K562 (cell line): Measurements from ENCODE around the gene SYNE1. TPM values are rescaled to one million over a fixed set of nuclear protein-coding genes. Genes with fewer than 3 reads are reported as not detected.

Source experiments
- ATAC-seq: fragments of 200-7000 bp; cut with Tn5 transposase; 3 replicates; pipeline ENCODE4 v1.9.1; 2020; ENCODE audit warnings: moderate library complexity
- BruUV-seq: library from RNA; stranded (reverse); fragments of 400-500 nt; replicated peaks from 2 replicates; lab custom pipeline; 2021; lab: Mats Ljungman, UMichigan
- CTCF ChIA-PET: fragments of 300-600 bp; formaldehyde crosslinking; extraction: SDS; loops from one replicate; lab custom pipeline; 2021; ENCODE audit warnings: low intra/inter-chr PET ratio; lab: Yijun Ruan, JAX
- POLR2A ChIA-PET: fragments of 300-600, 350-650 bp; sonication (Branson Sonifier 250); formaldehyde crosslinking; extraction: SDS; loops from one replicate; lab custom pipeline; 2021; ENCODE audit warnings: antibody characterized with exemption, inconsistent platforms; lab: Yijun Ruan, JAX
- DNase-seq, 4 experiments: peaks; one replicate each; pipeline versions ENCODE4 v3.0.0 to v3.0.0-alpha.2; 2011 to 2018; ENCODE audit warnings: low spot score in 3 of 4, mixed read lengths in 3 of 4; ENCODE audit errors: extremely low read depth in 1 of 4
- FAIRE-seq: peaks from 2 replicates; lab custom pipeline; 2011; peaks lifted over from hg19 to GRCh38; lab: Jason Lieb, UNC
- H2AFZ ChIP-seq: 2 replicates; pipeline ENCODE4 v1.6.0; 2011; ENCODE audit warnings: low read depth, low read length, control low read depth, inconsistent platforms
- H3K27ac ChIP-seq: fragments of 200-600 bp; 3 replicates; pipeline ENCODE4 v1.8.0; 2011; ENCODE audit warnings: low read depth, mild to moderate bottlenecking, control low read depth, inconsistent platforms, low read length, moderate library complexity, mixed read lengths; ENCODE audit errors: extremely low read depth
- H3K27me3 ChIP-seq, 2 experiments: fragments of 300-600 bp in 1 of 2; 2 replicates in 1 of 2; 3 replicates in 1 of 2; pipeline versions ENCODE4 v1.6.0 to v1.8.0; 2011; ENCODE audit warnings: inconsistent platforms in 2 of 2, low read length in 2 of 2, mild to moderate bottlenecking in 1 of 2, mixed read lengths in 1 of 2, moderate library complexity in 1 of 2; ENCODE audit not compliant: control insufficient read depth in 2 of 2, insufficient read depth in 2 of 2
- H3K36me3 ChIP-seq: fragments of 300-600 bp; 3 replicates; pipeline ENCODE4 v1.8.0; 2011; ENCODE audit warnings: mild to moderate bottlenecking, low read length, inconsistent platforms; ENCODE audit not compliant: control insufficient read depth, insufficient read depth
- H3K4me1 ChIP-seq, 2 experiments: fragments of 200-600 bp in 1 of 2; replicated peaks in 1 of 2; 2 replicates in 1 of 2; 3 replicates in 1 of 2; pipeline versions ENCODE4 v1.5.1 to v1.8.0; 2011; ENCODE audit warnings: inconsistent platforms in 2 of 2, low read length in 2 of 2, mild to moderate bottlenecking in 1 of 2, mixed read lengths in 1 of 2, moderate library complexity in 1 of 2; ENCODE audit not compliant: control insufficient read depth in 2 of 2, insufficient read depth in 2 of 2
- H3K4me2 ChIP-seq: 2 replicates; pipeline ENCODE4 v1.6.1; 2011; ENCODE audit warnings: low read length, control low read depth, inconsistent platforms, mixed read lengths; ENCODE audit not compliant: insufficient read depth
- H3K4me3 ChIP-seq: fragments of 200-600 bp; sonication (generic), shearing (Covaris generic); 2 replicates; pipeline ENCODE4 v1.5.1; 2016; ENCODE audit warnings: control low read depth, inconsistent platforms
- H3K79me2 ChIP-seq: fragments of 200-600 bp; 3 replicates; pipeline ENCODE4 v1.8.0; 2011; ENCODE audit warnings: low read length, inconsistent platforms; ENCODE audit not compliant: control insufficient read depth, insufficient read depth
- H3K9ac ChIP-seq, 2 experiments: 2 replicates each; pipeline versions ENCODE4 v1.6.0 to v1.6.1; 2011; ENCODE audit warnings: low read depth in 2 of 2, low read length in 2 of 2, control low read depth in 1 of 2, inconsistent platforms in 1 of 2, mild to moderate bottlenecking in 1 of 2, mixed read lengths in 1 of 2; ENCODE audit not compliant: insufficient read depth in 1 of 2
- H3K9me1 ChIP-seq: one replicate; pipeline ENCODE4 v1.6.0; 2011; ENCODE audit warnings: inconsistent platforms, mild to moderate bottlenecking, low read length, moderate library complexity; ENCODE audit not compliant: control insufficient read depth, insufficient read depth
- H3K9me3 ChIP-seq: replicated peaks from 2 replicates; pipeline ENCODE4 v1.5.1; 2011; ENCODE audit warnings: low read depth, low read length, inconsistent platforms; ENCODE audit not compliant: control insufficient read depth, insufficient read depth
- H4K20me1 ChIP-seq: replicated peaks from 2 replicates; pipeline ENCODE4 v1.6.1; 2011; ENCODE audit warnings: low read length, inconsistent platforms, mixed read lengths; ENCODE audit not compliant: control insufficient read depth, insufficient read depth
- HNRNPL ChIP-seq: fragments of 200-400 bp; formaldehyde crosslinking; IDR thresholded peaks from 2 replicates; pipeline ENCODE4 v1.6.1; 2017; ENCODE audit warnings: low read depth, mild to moderate bottlenecking, low read length
- KAT8 ChIP-seq: fragments of 450-650 bp; IDR thresholded peaks from 2 replicates; pipeline ENCODE4 v1.6.1; 2016; ENCODE audit warnings: low read depth, mild to moderate bottlenecking
- KDM1A ChIP-seq, 2 experiments: fragments of 450-650 bp; IDR thresholded peaks; 2 replicates each; pipeline ENCODE4 v1.6.1; 2016; ENCODE audit warnings: mild to moderate bottlenecking in 2 of 2
- PTTG1 ChIP-seq: fragments of 450-650 bp; IDR thresholded peaks from 2 replicates; pipeline ENCODE4 v1.6.1; 2016; ENCODE audit warnings: low read depth, mild to moderate bottlenecking, missing genetic modification characterization, missing compliant biosample characterization
- RAD51 ChIP-seq: fragments of 450-650 bp; IDR thresholded peaks from 2 replicates; pipeline ENCODE4 v1.7.1; 2016; ENCODE audit warnings: low read depth, mild to moderate bottlenecking, borderline replicate concordance
- SMARCA5 ChIP-seq: fragments of 450-650 bp; IDR thresholded peaks from 2 replicates; pipeline ENCODE4 v1.6.1; 2016
- SUPT5H ChIP-seq: fragments of 450-650 bp; IDR thresholded peaks from 2 replicates; pipeline ENCODE4 v1.6.1; 2016
- THAP7 ChIP-seq: fragments of 250-450 bp; sonication (Bioruptor Pico); IDR thresholded peaks from 2 replicates; pipeline ENCODE4 v1.5.0; 2021
- USF2 ChIP-seq: sonication (generic); formaldehyde crosslinking; IDR thresholded peaks from 2 replicates; pipeline ENCODE4 v1.5.0; 2020; ENCODE audit warnings: missing genetic modification reagents
- ZBTB33 ChIP-seq: sonication (generic); formaldehyde crosslinking; IDR thresholded peaks from 2 replicates; pipeline ENCODE4 v1.8.1; 2023; ENCODE audit warnings: mild to moderate bottlenecking, missing genetic modification reagents
- ZNF311 ChIP-seq: fragments of 250-450 bp; sonication (Bioruptor Pico); IDR thresholded peaks from 2 replicates; pipeline ENCODE4 v1.4.0; 2020; ENCODE audit warnings: mild to moderate bottlenecking, moderate library complexity
- ZNF445 ChIP-seq: fragments of 250-450 bp; sonication (Bioruptor Pico); IDR thresholded peaks from 2 replicates; pipeline ENCODE4 v1.4.0; 2020; ENCODE audit warnings: low read depth, mild to moderate bottlenecking, moderate library complexity
- ZNF717 ChIP-seq: fragments of 250-450 bp; sonication (Bioruptor Pico); IDR thresholded peaks from 2 replicates; pipeline ENCODE4 v1.5.0; 2021
- WGBS: fragments of 100-300 bp; shearing (Covaris generic); methylation state at CpG from one replicate; pipeline ENCODE4 v1.1.6; 2016; ENCODE audit warnings: low coverage, mixed read lengths; ENCODE audit not compliant: insufficient coverage; ENCODE audit errors: missing lambda C conversion rate; 5-methylcytosine and 5-hydroxymethylcytosine counted together
- in situ Hi-C: fragments of 300-500 bp; cut with MboI; formaldehyde crosslinking; loops from 4 replicates; pipeline ENCODE4 v1.15.0; 2018; ENCODE audit warnings: inconsistent platforms, mixed read lengths
- intact Hi-C: fragments of 100-400 bp; cut with micrococcal nuclease; formaldehyde crosslinking; loops from 2 replicates; pipeline ENCODE4 v1.14.2; 2022
- polyA plus RNA-seq, 8 experiments: library from polyadenylated mRNA; depleted of rRNA in 4 of 8; stranded (reverse) in 5 of 8; unstranded in 3 of 8; fragments of >200 nt; fragmentation: Nextera tagmentation in 2 of 8; fragmentation: Illumina TruSeq in 1 of 8; extraction: Ambion mirVana in 2 of 8; extraction: Trizol in 1 of 8; gene quantifications; 2 replicates each; pipeline versions ENCODE4 v1.2.1 to v1.2.3, GENCODE V29; 2011 to 2014; ENCODE audit warnings: inconsistent platforms in 1 of 8, missing spikeins in 1 of 8
- total RNA-seq, 7 experiments: library from RNA; depleted of rRNA in 6 of 7; stranded (reverse); fragments of >200 nt in 6 of 7; fragmentation: Illumina TruSeq in 2 of 7; extraction: Trizol in 2 of 7; gene quantifications; 2 replicates each; pipeline versions ENCODE4 v1.2.1 to v1.2.3, GENCODE V29; 2011 to 2021; ENCODE audit warnings: low replicate concordance in 1 of 7

Gene SYNE1
- total and polyA plus RNA-seq, 9 of the 15 experiments (the other 6 are each of a cell fraction or from before 2014, with no cell fraction given), result under 0.01 to 0.42 (median 0.08) TPM; not detected in 1

GRCh38 chr6:152368751-152369624 is 268.2 kb downstream of the SYNE1 start (continued):
- no peak for TF ChIP-seq HNRNPL

GRCh38 chr6:152364866-152365265 is 272.3 kb downstream of the SYNE1 start:
- Histone ChIP-seq H3K4me3 (no peak overlapping the region), H3K27me3 (no peaks in the 10 kb centered on the region), H3K27ac (no peak overlapping the region), H2AFZ (no peak overlapping the region), H3K4me2 (no peak overlapping the region), H3K9me3 (no peaks in the 10 kb centered on the region), H3K79me2 (no peaks in the 10 kb centered on the region), H3K9ac (no peak overlapping the region), H3K9me1 (no peaks in the 10 kb centered on the region), H3K36me3 (no peaks in the 10 kb centered on the region), H3K4me1 (no peaks in the 10 kb centered on the region), H4K20me1 (no peaks in the 10 kb centered on the region)
- ChIA-PET CTCF (no interaction called here), POLR2A (interaction anchor here (0.6 kb wide), 1 partner anchor 594 kb away, joined by 3 read pairs; no protein-coding TSS in a partner anchor)
- DNase-seq (no peak), ATAC-seq (no peak), FAIRE-seq (no peak)
- intact Hi-C loops, result no loop called here
- in situ Hi-C loops, result no loop called here
- whole genome bisulfite sequencing, result 0% methylated on average over 2 of the region's 2 CpGs
- no TSS peak for BruUV-seq
- TF ChIP-seq PTTG1 (tag) (no peak), ZBTB33 (CRISPR knock-in tag) (no peak), KAT8 (no peak), ZNF311 (CRISPR knock-in tag) (no peak), SMARCA5 (no peak), KDM1A (IDR thresholded peaks at IDR 0.05) (no peak), ZNF445 (no peak), USF2 (CRISPR knock-in tag) (no peak), RAD51 (no peak), SUPT5H (no peak), ZNF717 (CRISPR knock-in tag) (no peak), THAP7 (no peak)
